HG03439 (cell line): ENCODE measurements around the gene EFNB1.

Experiments
- ATAC-seq: cut with Tn5 transposase; IDR thresholded peaks from one replicate; pipeline ENCODE4 v1.9.1; 2021; ENCODE audit warnings: mild to moderate bottlenecking, moderate library complexity; ENCODE audit not compliant: unreplicated experiment

EFNB1 gene

GRCh38 chrX:68880846-68881552 lies 52.2 kb downstream of the EFNB1 start:
- no peak for ATAC-seq

GRCh38 chrX:68881911-68882310 lies 53.1 kb downstream of the EFNB1 start:
- ATAC-seq, result no peak

- ATAC-seq, result no peak
These were observed 55.0 kb downstream of the EFNB1 start for GRCh38 chrX:68883800-68884199.

GRCh38 chrX:68889249-68889648 lies 60.4 kb downstream of the EFNB1 start:
- ATAC-seq, result no peak
